Measurements from ENCODE around the gene SPRR2F.

GRCh38 chr1:153150846-153151245 is 37.5 kb upstream of the SPRR2F start, which contains the start of gene SPRR2G:
- TF ChIP-seq, protein P1, sequence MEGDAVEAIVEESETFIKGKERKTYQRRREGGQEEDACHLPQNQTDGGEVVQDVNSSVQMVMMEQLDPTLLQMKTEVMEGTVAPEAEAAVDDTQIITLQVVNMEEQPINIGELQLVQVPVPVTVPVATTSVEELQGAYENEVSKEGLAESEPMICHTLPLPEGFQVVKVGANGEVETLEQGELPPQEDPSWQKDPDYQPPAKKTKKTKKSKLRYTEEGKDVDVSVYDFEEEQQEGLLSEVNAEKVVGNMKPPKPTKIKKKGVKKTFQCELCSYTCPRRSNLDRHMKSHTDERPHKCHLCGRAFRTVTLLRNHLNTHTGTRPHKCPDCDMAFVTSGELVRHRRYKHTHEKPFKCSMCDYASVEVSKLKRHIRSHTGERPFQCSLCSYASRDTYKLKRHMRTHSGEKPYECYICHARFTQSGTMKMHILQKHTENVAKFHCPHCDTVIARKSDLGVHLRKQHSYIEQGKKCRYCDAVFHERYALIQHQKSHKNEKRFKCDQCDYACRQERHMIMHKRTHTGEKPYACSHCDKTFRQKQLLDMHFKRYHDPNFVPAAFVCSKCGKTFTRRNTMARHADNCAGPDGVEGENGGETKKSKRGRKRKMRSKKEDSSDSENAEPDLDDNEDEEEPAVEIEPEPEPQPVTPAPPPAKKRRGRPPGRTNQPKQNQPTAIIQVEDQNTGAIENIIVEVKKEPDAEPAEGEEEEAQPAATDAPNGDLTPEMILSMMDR (IDR thresholded peaks at IDR 0.05; ENCODE audit: low read length) = no peak
- TF ChIP-seq EZH2 (optimal IDR thresholded peaks at IDR 0.05; ENCODE audit: low read depth, low read length) (no peak), EZH2phosphoT487 (IDR thresholded peaks at IDR 0.05; ENCODE audit: low read length) (no peak)
